GM10266 (cell line): ENCODE measurements around the gene RTN4RL2.
"Not testable (repeated sequence)": the region's sequence is repeated elsewhere in the genome, so short reads cannot be mapped to it uniquely, and the experiment has no call there.

Experiments used
- DNase-seq: peaks from one replicate; pipeline ENCODE4 v3.0.0; 2012; ENCODE audit errors: extremely low spot score
- TF ChIP-seq, protein P1 (sequence below): IDR thresholded peaks from 2 replicates; pipeline ENCODE4 v1.5.1; 2012; ENCODE audit warnings: mild to moderate bottlenecking, low read depth; ENCODE audit not compliant: control insufficient read depth, insufficient read depth; ENCODE audit errors: missing control alignments

The RTN4RL2 gene

GRCh38 chr11:57444362-57445121, 15.8 kb upstream of the RTN4RL2 start:
- no peak for DNase-seq

DNA sequence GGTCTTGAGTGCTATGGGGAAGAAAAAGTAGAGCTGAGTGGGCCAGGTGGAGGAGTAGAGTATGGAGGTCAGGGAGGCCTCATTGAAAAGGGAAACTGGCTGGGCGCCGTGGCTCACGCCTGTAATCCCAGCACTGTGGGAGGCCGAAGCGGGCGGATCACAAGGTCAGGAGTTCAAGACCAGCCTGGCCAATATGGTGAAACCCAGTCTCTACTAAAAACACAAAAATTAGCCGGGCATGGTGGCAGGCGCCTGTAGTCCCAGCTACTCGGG, 15.3 kb upstream of the RTN4RL2 start:
- not testable (repeated sequence) for DNase-seq

More at GRCh38 chr11:57444362-57445121, 15.8 kb upstream of the RTN4RL2 start:
- TF ChIP-seq, protein P1, sequence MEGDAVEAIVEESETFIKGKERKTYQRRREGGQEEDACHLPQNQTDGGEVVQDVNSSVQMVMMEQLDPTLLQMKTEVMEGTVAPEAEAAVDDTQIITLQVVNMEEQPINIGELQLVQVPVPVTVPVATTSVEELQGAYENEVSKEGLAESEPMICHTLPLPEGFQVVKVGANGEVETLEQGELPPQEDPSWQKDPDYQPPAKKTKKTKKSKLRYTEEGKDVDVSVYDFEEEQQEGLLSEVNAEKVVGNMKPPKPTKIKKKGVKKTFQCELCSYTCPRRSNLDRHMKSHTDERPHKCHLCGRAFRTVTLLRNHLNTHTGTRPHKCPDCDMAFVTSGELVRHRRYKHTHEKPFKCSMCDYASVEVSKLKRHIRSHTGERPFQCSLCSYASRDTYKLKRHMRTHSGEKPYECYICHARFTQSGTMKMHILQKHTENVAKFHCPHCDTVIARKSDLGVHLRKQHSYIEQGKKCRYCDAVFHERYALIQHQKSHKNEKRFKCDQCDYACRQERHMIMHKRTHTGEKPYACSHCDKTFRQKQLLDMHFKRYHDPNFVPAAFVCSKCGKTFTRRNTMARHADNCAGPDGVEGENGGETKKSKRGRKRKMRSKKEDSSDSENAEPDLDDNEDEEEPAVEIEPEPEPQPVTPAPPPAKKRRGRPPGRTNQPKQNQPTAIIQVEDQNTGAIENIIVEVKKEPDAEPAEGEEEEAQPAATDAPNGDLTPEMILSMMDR: no peak

DNA sequence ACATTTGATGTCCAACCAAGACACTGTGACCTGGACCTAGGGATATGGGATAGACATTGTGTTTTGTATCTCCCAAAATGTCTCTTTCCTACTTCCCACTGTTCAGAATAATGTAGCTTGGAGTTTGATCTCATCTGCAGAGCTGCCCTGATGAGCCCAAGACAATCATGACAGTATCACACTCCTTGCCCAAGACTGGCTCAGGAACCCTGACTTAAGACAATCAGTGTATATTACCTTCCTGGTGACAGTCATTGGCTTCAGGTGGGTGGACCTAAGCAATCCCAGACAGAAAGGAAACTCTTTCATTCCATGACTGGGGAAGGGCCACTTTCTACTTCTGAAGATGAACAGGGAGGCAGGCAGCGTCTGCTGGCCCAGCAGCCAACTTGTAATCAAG, 14.3 kb upstream of the RTN4RL2 start:
- no peak for DNase-seq
- TF ChIP-seq, protein P1: no peak

DNA sequence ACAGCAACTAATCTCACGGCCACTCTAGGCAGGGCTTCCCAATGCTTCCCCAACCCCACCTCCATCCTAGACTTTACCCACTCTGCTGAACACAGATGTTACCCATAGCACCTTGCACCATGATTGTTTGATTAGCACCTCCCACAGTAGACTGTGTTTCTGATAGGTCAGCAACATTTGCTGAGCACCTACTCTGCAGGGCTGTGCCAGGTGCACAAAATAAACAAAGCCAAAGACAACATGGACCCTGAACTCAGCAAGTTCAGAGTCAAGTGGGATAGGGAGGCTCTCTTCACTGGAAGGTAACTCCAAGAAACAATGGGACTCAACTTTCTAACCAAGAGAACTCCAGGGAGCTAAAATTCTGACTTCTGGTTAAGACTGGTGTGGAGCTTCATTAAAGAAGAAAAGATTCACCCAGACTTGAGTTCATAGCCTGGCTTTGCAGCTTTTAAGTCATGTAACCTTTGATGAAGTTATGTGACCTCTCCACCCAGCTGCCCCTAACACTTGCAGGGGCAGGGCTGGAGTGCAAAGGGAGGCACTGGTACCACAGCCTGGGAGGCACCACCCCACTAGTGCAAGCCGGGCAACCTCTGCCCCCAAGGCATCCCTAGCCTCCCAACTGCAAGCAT, 6.7 kb upstream of the RTN4RL2 start:
- no peak for DNase-seq
- TF ChIP-seq, protein P1: no peak

DNA sequence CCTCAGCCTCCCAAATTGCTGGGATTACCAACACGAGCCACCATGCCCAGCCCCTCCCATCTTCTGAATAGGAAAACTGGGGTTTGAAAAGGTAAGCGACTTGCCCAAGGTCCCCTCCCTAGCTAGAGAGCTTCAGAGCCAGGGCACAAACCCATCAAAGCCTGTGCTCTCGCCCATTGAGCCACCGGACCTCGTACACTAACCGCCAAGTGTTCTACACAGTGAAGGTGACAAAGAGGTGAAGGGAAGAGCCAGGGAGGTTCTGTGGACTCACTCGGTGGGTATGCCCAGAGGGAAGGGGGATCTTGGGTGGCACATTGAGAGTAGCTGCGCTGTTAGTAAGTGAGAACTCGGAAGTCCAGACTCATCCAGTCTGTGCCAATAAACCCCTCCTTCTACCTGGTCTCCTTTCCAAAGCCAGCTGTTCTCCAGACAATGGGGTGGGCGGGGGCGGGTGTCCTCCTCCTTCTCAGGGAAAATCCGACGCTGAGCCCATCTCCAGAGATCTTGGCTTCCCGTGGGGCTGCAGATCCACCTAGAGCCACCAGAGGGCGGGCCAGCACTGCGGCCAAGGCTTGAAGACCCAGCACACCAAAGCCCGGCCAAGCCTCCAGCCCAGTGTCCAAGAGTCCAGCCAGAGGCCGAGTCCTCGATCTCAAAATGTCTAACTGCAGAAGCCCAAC, 3.2 kb upstream of the RTN4RL2 start:
- peak; percentile 85 for DNase-seq
- TF ChIP-seq, protein P1: peak; percentile 99

GRCh38 chr11:57457643-57458023, 2.7 kb upstream of the RTN4RL2 start:
- TF ChIP-seq, protein P1: no peak
- peak; percentile 46 for DNase-seq

- no peak for DNase-seq
- TF ChIP-seq, protein P1: no peak
Observed at GRCh38 chr11:57458060-57458409, 2.3 kb upstream of the RTN4RL2 start.
